HG02623 (cell line): Measurements from ENCODE around the gene MAGIX.

ENCODE experiments used
- ATAC-seq: cut with Tn5 transposase; IDR thresholded peaks from one replicate; pipeline ENCODE4 v1.9.1; 2021; ENCODE audit warnings: moderate library complexity; ENCODE audit not compliant: unreplicated experiment

The MAGIX gene

GRCh38 chrX:49204017-49204416 lies 41.5 kb downstream of the MAGIX start:
- no peak for ATAC-seq

- no peak for ATAC-seq
Observed at GRCh38 chrX:49204709-49205108, 42.2 kb downstream of the MAGIX start.

GRCh38 chrX:49205443-49205842 lies 42.9 kb downstream of the MAGIX start:
- ATAC-seq, result no peak

DNA sequence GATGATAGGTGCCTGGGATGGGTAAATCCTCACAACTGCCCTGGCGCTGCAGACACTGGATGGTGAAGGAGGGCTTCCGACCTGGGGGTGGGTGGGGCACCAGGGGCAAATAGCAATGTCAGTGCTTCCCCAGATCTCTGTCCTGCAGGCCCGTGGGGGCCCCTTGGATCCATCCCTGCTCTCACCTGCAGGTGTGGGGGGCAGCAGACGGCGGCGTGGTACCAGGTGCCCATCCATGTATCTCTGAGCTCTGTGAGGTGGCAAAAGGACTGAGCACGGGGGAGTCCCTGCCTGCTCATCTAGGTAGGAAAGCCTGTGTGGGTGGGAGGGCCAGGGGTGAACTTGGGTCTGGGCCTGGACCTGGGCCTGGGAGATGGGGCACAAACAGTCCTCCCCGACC lies 44.0 kb downstream of the MAGIX start:
- ATAC-seq, result no peak

- ATAC-seq, result no peak
Observed at GRCh38 chrX:49208399-49208798, 45.8 kb downstream of the MAGIX start.

GRCh38 chrX:49209434-49210251 lies 47.1 kb downstream of the MAGIX start:
- ATAC-seq, result no peak

- no peak for ATAC-seq
Observed at GRCh38 chrX:49210406-49210805, 47.8 kb downstream of the MAGIX start.

DNA sequence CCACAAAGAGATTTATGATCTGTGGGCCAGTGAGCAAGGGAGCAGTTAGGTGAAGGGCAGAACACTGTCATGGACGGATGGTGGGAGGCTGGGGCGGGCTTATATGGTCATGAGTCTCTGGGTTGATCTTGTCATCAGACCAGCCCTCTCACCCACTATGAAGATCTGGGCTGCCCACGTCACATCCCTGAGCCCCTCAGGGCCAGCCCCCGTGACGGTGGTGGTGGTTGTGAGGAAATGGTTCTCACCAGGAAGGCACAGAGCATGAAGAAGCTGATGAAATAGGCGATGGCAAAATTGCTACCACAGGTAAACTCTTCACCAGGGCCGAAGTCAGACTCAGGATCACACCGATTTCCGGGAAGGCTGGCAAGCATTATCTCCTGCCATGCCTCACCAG lies 48.5 kb downstream of the MAGIX start:
- ATAC-seq, result no peak

DNA sequence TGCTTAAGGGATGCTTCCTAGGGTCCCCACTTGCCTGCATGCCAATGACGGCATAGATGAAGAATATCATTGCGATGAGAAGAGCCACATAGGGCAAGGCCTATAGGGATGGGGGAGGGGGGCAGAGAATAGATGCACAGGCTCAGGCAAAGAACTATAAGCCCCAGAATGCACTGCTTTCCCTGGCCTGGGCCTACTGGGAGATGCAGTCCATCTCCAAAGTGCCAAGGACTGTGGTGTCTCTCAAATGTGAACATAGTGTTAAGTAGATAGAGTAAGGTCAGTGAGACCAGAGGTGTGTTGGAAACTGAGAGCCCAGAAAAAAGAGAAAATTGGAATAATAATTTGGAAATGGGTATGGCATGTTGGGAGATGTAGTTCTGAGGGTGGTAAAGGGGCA lies 49.7 kb downstream of the MAGIX start:
- ATAC-seq, result no peak

DNA sequence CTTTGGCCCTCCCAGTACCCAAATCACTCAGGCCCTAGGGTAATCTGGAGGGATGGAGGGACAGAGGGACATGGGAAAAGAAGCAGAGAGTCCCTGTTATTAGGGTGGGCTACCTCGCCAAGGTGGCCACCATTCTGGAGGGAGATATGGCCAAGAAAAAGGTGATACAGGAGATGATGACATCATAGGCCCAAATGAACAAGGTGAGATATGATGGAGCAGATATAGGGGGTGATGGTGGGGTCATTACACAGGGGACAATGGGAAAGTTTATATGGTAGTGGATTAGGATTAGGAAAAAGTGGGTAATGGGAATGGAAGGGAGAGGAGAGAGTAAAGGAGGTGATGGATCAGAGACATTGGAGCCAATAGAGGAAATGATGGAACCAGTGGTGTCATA lies 50.3 kb downstream of the MAGIX start:
- ATAC-seq, result no peak

GRCh38 chrX:49214416-49214815 lies 51.9 kb downstream of the MAGIX start:
- no peak for ATAC-seq

- no peak for ATAC-seq
Observed at GRCh38 chrX:49214996-49215526, 52.5 kb downstream of the MAGIX start.
